ENCODE measurements around the gene PPM1H.

The PPM1H gene

GRCh38 chr12:62726471-62726980, 208.4 kb downstream of the PPM1H start:
- DNase-seq = no peak

- no peak for DNase-seq
Measured at GRCh38 chr12:62725781-62726180, 209.2 kb downstream of the PPM1H start.

- no peak for DNase-seq
Measured at GRCh38 chr12:62724947-62725451, 210.0 kb downstream of the PPM1H start.

GRCh38 chr12:62724285-62724684, 210.7 kb downstream of the PPM1H start:
- DNase-seq = no peak

GRCh38 chr12:62722971-62723680, 211.8 kb downstream of the PPM1H start:
- no peak for DNase-seq

- peak; percentile 50 for DNase-seq
Measured at GRCh38 chr12:62720661-62721330, 214.2 kb downstream of the PPM1H start.

GRCh38 chr12:62720025-62720424, 214.9 kb downstream of the PPM1H start:
- DNase-seq = no peak

- DNase-seq = no peak
Measured at GRCh38 chr12:62718762-62719426, 216.1 kb downstream of the PPM1H start.

GRCh38 chr12:62717643-62718042, 217.3 kb downstream of the PPM1H start:
- no peak for DNase-seq

- DNase-seq = no peak
Measured at GRCh38 chr12:62716866-62717525, 218.0 kb downstream of the PPM1H start.

GRCh38 chr12:62716037-62716436, 218.9 kb downstream of the PPM1H start:
- no peak for DNase-seq

GRCh38 chr12:62714774-62715721, 219.9 kb downstream of the PPM1H start:
- peak; percentile 63 for DNase-seq

- no peak for DNase-seq
Measured at GRCh38 chr12:62714181-62714773, 220.7 kb downstream of the PPM1H start.

GRCh38 chr12:62713723-62714122, 221.2 kb downstream of the PPM1H start:
- no peak for DNase-seq

- no peak for DNase-seq
Measured at GRCh38 chr12:62712681-62713573, 222.0 kb downstream of the PPM1H start.

GRCh38 chr12:62711631-62712241, 223.2 kb downstream of the PPM1H start:
- DNase-seq = no peak

- DNase-seq = no peak
Measured at GRCh38 chr12:62709311-62709710, 225.6 kb downstream of the PPM1H start.

- no peak for DNase-seq
Measured at GRCh38 chr12:62707939-62708338, 227.0 kb downstream of the PPM1H start.

GRCh38 chr12:62705846-62706245, 229.1 kb downstream of the PPM1H start:
- DNase-seq = no peak

GRCh38 chr12:62703011-62703380, 232.0 kb downstream of the PPM1H start:
- no peak for DNase-seq

Data from midbrain (tissue), 1 donor.